ENCODE data around the gene CDK14. TPM values are rescaled to one million over a fixed set of nuclear protein-coding genes. Genes with fewer than 3 reads are reported as not detected.

The CDK14 gene
- total RNA-seq, 4 donors from 2014 or later: 0.18 to 74.3 (median 7.3) TPM

DNA sequence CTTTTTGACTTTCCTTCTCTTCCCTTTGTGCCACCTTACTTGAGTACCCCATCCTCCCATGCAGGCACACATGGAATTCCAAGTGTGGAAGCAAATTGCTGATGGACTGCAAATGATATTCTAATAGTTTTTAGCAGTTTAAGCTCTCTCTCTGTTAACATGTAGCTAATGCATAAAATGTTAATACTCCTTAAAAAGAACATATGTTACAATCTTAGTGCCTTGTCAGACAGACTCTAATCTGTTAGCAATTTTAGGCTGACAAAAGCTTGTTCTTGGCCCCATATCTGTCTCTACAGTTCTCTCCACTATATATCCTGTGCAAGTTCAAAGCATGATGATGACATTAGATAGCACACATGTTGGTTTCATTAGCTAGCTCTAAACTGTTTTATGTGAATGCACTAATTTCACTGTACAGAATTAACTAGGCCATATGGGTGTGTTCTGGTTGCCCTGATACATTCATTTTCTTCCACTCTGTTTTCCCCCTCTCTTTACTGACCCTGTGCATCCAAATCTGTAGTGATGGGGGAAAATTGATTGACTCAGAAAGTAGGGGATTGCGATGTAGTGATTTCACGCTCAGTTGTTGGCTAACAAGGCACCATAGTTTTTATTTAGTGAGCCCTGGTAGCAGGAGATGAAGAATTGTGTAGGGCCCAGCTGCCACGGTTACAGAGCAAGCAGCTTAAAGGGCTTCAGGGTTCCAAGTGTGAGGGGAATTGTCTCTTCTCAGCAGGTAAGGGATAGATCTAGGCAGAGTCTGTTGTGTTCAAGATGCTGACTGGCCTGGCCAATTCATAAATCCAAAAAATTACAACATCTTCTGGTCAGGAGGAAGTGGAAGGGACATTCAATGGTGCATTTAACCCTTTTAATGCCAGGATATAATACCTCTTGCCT is 553.5 kb downstream of the CDK14 start:
- Histone ChIP-seq H3K27ac (no peak overlapping the region), H3K4me3 (no peak overlapping the region), H3K36me3 (no peaks in the 10 kb centered on the region), H3K27me3 (no peaks in the 10 kb centered on the region), H3K4me1 (no peaks in the 10 kb centered on the region), H3K9me3 (no peaks in the 10 kb centered on the region)
- TF ChIP-seq, protein P1, sequence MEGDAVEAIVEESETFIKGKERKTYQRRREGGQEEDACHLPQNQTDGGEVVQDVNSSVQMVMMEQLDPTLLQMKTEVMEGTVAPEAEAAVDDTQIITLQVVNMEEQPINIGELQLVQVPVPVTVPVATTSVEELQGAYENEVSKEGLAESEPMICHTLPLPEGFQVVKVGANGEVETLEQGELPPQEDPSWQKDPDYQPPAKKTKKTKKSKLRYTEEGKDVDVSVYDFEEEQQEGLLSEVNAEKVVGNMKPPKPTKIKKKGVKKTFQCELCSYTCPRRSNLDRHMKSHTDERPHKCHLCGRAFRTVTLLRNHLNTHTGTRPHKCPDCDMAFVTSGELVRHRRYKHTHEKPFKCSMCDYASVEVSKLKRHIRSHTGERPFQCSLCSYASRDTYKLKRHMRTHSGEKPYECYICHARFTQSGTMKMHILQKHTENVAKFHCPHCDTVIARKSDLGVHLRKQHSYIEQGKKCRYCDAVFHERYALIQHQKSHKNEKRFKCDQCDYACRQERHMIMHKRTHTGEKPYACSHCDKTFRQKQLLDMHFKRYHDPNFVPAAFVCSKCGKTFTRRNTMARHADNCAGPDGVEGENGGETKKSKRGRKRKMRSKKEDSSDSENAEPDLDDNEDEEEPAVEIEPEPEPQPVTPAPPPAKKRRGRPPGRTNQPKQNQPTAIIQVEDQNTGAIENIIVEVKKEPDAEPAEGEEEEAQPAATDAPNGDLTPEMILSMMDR (IDR thresholded peaks at IDR 0.05): no peak
- no peak for TF ChIP-seq POLR2A (IDR thresholded peaks at IDR 0.05)
- DNase-seq: no peak

DNA sequence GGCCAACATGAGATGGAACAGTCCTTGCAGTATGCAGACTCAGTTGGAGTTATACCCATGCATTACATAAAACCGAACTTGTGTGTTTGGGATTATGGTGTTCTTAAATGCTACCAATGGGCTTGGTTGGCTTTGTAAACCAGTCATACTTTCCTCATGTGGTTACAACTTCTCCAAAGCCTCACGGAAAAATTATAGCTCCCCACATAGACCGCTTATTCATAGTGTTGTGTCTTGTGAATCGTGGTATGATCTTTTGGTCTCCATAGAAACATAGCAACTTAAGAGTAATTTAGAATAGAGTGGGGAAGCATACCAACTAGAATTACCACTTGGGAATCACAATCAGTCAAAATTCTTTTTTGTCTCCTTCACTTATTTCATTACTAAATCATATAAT is 555.8 kb downstream of the CDK14 start:
- no peak for TF ChIP-seq POLR2A (IDR thresholded peaks at IDR 0.05)
- TF ChIP-seq, protein P1 (IDR thresholded peaks at IDR 0.05): no peak
- no peak overlapping the region for H3K27ac ChIP-seq
- no peak for DNase-seq
- H3K9me3 ChIP-seq: no peaks in the 10 kb centered on the region
- H3K36me3 ChIP-seq: no peaks in the 10 kb centered on the region
- no peaks in the 10 kb centered on the region for H3K27me3 ChIP-seq
- H3K4me1 ChIP-seq: no peaks in the 10 kb centered on the region
- no peak overlapping the region for H3K4me3 ChIP-seq

DNA sequence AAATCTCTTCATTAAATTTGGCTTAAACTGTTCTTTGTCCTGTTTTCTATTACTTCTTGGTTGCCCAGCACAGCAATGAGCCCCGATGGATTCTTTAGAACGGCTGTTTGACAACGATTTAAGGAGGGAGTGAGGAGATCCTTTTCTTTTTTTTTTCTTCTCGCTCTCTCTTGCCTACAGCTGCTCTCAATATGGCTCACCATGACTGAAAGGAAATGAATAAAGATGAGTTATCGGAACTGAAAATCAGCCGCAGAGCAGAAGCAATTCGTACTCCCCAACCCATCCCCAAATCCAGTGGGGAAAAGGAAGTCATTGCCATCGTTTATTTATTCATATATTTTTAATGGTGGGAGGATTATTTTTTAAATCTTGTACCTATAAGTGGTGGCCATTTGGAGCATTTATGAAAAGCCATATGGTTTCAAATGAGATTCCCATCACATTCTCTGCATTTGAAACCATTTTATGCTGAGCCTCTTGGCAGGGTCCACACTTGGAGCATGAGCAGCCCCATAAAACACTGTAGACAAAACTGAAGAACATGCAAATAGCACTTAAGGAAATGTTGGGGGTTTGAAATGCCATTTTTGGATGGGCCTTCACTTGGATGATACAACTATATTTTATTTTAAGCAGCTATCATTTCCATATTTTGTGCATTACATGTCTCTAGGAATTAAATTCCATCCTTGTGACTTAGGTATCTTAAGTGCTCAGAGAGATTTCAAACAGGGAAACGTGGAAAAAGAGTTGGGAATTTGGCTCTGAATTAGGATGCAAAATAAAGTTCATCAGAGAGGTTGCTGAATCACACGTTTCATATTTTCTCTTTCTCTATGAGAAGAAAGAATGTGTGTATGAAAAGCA is 560.4 kb downstream of the CDK14 start:
- Histone ChIP-seq H3K4me1 (no peaks in the 10 kb centered on the region), H3K27ac (no peak overlapping the region), H3K27me3 (no peaks in the 10 kb centered on the region), H3K4me3 (no peak overlapping the region), H3K36me3 (no peaks in the 10 kb centered on the region), H3K9me3 (no peaks in the 10 kb centered on the region)
- DNase-seq: no peak
- no peak for TF ChIP-seq POLR2A (IDR thresholded peaks at IDR 0.05)
- TF ChIP-seq, protein P1 (IDR thresholded peaks at IDR 0.05): no peak

DNA sequence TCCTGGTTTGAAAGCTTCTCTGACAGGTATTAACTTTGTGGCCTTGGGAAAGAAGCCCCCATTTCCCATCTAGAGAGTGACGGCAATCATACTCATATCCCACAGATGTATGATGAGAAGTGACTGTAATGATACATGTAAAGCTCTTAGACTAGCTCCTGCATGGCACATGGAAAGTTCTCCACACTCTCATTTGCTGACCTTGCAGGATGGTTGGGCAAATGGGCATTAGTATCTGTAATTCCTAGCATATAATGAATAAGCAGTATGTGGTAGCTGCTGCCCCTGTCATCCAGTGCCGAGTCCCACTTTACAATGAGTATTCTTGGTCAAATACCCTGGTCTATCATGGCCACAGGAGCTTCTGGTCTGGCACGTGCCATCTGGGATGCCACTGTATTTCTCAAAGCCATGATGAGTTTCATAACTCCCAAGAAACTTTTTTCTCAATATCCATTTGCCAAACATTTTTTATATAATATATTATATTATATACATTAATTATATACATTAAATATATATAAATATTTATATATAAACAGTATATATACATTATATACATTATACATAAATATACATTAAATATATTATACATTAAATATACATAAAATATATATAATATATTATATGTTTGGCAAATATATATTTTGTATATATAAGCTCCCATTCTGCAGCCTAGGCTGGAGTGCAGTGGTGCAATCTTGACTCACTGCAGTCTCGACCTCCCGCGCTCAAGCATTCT is 561.6 kb downstream of the CDK14 start:
- Histone ChIP-seq H3K4me3 (no peak overlapping the region), H3K4me1 (no peaks in the 10 kb centered on the region), H3K27ac (no peak overlapping the region), H3K9me3 (no peaks in the 10 kb centered on the region), H3K27me3 (no peaks in the 10 kb centered on the region), H3K36me3 (no peaks in the 10 kb centered on the region)
- no peak for DNase-seq
- TF ChIP-seq, protein P1 (IDR thresholded peaks at IDR 0.05): no peak
- no peak for TF ChIP-seq POLR2A (IDR thresholded peaks at IDR 0.05)

DNA sequence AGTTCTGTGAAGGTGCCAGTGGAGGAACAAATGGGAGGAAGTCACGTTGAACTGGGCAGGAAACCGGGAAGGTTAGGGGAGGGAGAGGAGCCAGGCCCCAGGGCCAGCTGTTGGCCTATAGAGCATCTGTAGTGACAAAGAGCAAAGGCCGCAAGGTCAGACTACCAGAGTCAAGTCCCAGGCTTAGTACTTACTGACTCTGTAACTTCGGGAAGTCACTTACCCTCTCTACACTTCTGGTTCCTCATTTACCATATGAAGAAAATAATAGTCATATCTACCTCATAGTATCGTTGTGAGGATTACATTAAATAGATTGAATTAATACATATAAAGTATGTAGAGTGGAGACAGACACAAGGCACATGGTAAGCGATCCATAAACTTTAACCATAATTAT is 566.3 kb downstream of the CDK14 start:
- Histone ChIP-seq H3K9me3 (no peaks in the 10 kb centered on the region), H3K27ac (no peak overlapping the region), H3K4me1 (no peaks in the 10 kb centered on the region), H3K36me3 (no peaks in the 10 kb centered on the region), H3K27me3 (no peaks in the 10 kb centered on the region), H3K4me3 (no peak overlapping the region)
- TF ChIP-seq, protein P1 (IDR thresholded peaks at IDR 0.05): no peak
- TF ChIP-seq POLR2A (IDR thresholded peaks at IDR 0.05): no peak
- no peak for DNase-seq
